GM12878 (cell line): ENCODE measurements around the gene ZSWIM6.

ENCODE experiments used
- BHLHE40 ChIP-seq, 2 experiments: fragments of 450-650 bp in 1 of 2; IDR thresholded peaks; 2 replicates each; pipeline ENCODE4 v1.6.1; 2011 to 2017; ENCODE audit warnings: low read depth in 2 of 2, borderline replicate concordance in 1 of 2, improper control_type of control experiment in 1 of 2, low read length in 1 of 2, mild to moderate bottlenecking in 1 of 2
- CUX1 ChIP-seq: IDR thresholded peaks from 2 replicates; pipeline ENCODE4 v1.6.1; 2012; ENCODE audit warnings: improper control_type of control experiment, low read depth, low read length; ENCODE audit not compliant: insufficient replicate concordance
- EED ChIP-seq: sonication (generic); IDR thresholded peaks from 2 replicates; pipeline ENCODE4 v1.6.1; 2016; ENCODE audit warnings: antibody characterized with exemption, low read depth
- ELK1 ChIP-seq: IDR thresholded peaks from 2 replicates; pipeline ENCODE4 v1.6.1; 2012; ENCODE audit warnings: low read depth, low read length, improper control_type of control experiment
- EP300 ChIP-seq, 2 experiments: fragments of 150-350 bp in 1 of 2; IDR thresholded peaks; 2 replicates each; pipeline ENCODE4 v1.6.1; 2011 to 2012; ENCODE audit warnings: low read depth in 2 of 2, low read length in 2 of 2, borderline replicate concordance in 1 of 2, improper control_type of control experiment in 1 of 2, inconsistent platforms in 1 of 2; ENCODE audit not compliant: control insufficient read depth in 1 of 2
- EZH2 ChIP-seq: IDR thresholded peaks from 2 replicates; pipeline ENCODE4 v1.6.1; 2012; ENCODE audit warnings: low read depth, mild to moderate bottlenecking, control low read depth, inconsistent platforms, low read length, borderline replicate concordance; ENCODE audit not compliant: control insufficient read depth
- IKZF2 ChIP-seq, 2 experiments: fragments of 450-650 bp; IDR thresholded peaks; 2 replicates each; pipeline ENCODE4 v1.6.1; 2017; ENCODE audit warnings: mild to moderate bottlenecking in 2 of 2, moderate library complexity in 2 of 2
- MXI1 ChIP-seq: fragments of 150-350 bp; IDR thresholded peaks from 2 replicates; pipeline ENCODE4 v1.6.1; 2011; ENCODE audit warnings: low read depth, mild to moderate bottlenecking, inconsistent platforms, low read length, improper control_type of control experiment
- NFIC ChIP-seq: IDR thresholded peaks from 2 replicates; pipeline ENCODE4 v1.6.1; 2012; ENCODE audit warnings: low read depth, mild to moderate bottlenecking, inconsistent platforms, low read length, moderate library complexity
- POLR2A ChIP-seq: IDR thresholded peaks from 2 replicates; pipeline ENCODE4 v1.6.1; 2011; ENCODE audit warnings: low read depth, mild to moderate bottlenecking, low read length
- SIX5 ChIP-seq: IDR thresholded peaks from 2 replicates; pipeline ENCODE4 v1.6.1; 2011; ENCODE audit warnings: mild to moderate bottlenecking, low read depth, low read length, moderate library complexity; ENCODE audit not compliant: severe bottlenecking

GRCh38 chr5:61332851-61333320 is 828 bp downstream of the ZSWIM6 start:
- TF ChIP-seq EED (no peak), NFIC (no peak), POLR2A (no peak), IKZF2 (IDR thresholded peaks at IDR 0.05) (no peak), EZH2 (no peak), BHLHE40 (IDR thresholded peaks at IDR 0.05; ENCODE audit: borderline replicate concordance in 1 of 2, low read depth in 2 of 2, low read length in 1 of 2) (no peak), MXI1 (no peak), SIX5 (no peak), CUX1 (no peak), ELK1 (no peak), EP300 (IDR thresholded peaks at IDR 0.05; ENCODE audit: borderline replicate concordance in 1 of 2, control insufficient read depth in 1 of 2, low read depth in 2 of 2, low read length in 2 of 2) (no peak)
